Measurements from ENCODE around the gene SRP9.
"Not testable (repeated sequence)": the region's sequence is repeated elsewhere in the genome, so short reads cannot be mapped to it uniquely, and the experiment has no call there.

Gene SRP9

DNA sequence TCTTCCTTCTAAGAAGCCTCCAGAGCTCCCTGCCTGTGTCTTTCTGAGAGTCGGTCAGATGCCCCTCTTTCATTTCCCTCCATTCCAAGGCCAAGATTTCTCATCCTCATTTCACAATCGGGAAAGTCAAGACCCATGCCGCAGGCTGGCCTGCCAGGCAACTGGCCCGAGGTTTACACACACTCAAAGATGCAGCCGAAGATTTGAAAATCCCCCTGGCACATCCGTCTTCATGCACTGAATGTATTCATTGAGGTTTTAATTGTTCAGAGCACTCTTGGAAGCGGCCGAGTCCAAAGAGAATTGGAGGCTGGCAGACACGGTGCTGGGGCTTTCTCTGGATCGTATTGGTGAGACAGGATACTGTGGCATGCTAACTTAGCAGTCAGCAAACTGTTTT is 29.1 kb upstream of the SRP9 start:
- Mint-ChIP-seq H3K4me1 (ENCODE audit: low read depth) (no peaks in the 10 kb centered on the region), H3K36me3 (ENCODE audit: low read depth) (no peaks in the 10 kb centered on the region), H3K27ac (no peak overlapping the region), H3K27me3 (ENCODE audit: low read depth) (peaks cover 3% of the 10 kb centered on the region), H3K4me3 (no peak overlapping the region), H3K9me3 (no peaks in the 10 kb centered on the region)
- DNase-seq (ENCODE audit: low spot score): no peak

DNA sequence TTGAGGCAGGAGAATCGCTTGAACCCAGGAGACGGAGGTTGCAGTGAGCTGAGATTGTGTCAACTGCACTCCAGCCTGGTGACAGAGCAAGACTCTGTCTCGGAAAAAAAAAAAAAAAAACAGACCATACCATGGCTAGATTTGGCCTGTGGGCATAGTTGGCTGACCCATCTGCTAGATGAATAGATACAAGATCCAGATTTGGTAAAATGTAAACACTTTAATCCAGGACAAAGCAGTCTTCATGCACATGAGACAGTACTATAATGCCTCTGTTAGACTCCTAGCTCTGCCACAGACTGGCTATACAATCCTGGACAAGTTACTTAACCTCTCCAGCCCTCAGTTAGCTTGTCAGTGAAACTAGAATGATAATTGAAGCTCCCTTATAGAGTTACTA is 27.9 kb upstream of the SRP9 start:
- Mint-ChIP-seq H3K27ac (no peak overlapping the region), H3K9me3 (no peaks in the 10 kb centered on the region), H3K27me3 (ENCODE audit: low read depth) (peaks cover 5% of the 10 kb centered on the region), H3K36me3 (ENCODE audit: low read depth) (no peaks in the 10 kb centered on the region), H3K4me3 (no peak overlapping the region), H3K4me1 (ENCODE audit: low read depth) (no peaks in the 10 kb centered on the region)
- no peak for DNase-seq (ENCODE audit: low spot score)

DNA sequence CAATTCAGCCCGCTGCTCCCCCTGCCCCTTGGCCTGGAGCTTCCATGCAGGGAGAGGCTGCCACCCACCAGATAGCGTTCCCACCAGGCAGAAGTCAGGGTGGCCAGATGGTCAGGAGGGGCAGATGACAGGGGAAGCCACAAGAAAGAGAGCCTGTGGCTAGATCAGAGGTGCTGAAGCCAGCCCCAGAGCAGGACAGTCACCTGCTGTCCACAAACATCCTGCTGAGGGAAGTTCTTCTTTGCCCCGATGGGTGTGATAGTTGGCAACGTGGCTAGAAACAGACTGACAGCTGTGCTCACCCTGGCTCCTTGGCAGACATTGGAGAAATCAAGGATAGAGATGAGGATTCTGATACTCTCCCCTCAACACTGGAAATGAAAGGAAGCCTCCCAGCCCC is 27.2 kb upstream of the SRP9 start:
- H3K27me3 Mint-ChIP-seq (ENCODE audit: low read depth): peaks cover 5% of the 10 kb centered on the region
- no peaks in the 10 kb centered on the region for H3K36me3 Mint-ChIP-seq (ENCODE audit: low read depth)
- H3K9me3 Mint-ChIP-seq: no peaks in the 10 kb centered on the region
- no peak overlapping the region for H3K27ac Mint-ChIP-seq
- no peak for DNase-seq (ENCODE audit: low spot score)
- H3K4me1 Mint-ChIP-seq (ENCODE audit: low read depth): no peaks in the 10 kb centered on the region
- no peak overlapping the region for H3K4me3 Mint-ChIP-seq

DNA sequence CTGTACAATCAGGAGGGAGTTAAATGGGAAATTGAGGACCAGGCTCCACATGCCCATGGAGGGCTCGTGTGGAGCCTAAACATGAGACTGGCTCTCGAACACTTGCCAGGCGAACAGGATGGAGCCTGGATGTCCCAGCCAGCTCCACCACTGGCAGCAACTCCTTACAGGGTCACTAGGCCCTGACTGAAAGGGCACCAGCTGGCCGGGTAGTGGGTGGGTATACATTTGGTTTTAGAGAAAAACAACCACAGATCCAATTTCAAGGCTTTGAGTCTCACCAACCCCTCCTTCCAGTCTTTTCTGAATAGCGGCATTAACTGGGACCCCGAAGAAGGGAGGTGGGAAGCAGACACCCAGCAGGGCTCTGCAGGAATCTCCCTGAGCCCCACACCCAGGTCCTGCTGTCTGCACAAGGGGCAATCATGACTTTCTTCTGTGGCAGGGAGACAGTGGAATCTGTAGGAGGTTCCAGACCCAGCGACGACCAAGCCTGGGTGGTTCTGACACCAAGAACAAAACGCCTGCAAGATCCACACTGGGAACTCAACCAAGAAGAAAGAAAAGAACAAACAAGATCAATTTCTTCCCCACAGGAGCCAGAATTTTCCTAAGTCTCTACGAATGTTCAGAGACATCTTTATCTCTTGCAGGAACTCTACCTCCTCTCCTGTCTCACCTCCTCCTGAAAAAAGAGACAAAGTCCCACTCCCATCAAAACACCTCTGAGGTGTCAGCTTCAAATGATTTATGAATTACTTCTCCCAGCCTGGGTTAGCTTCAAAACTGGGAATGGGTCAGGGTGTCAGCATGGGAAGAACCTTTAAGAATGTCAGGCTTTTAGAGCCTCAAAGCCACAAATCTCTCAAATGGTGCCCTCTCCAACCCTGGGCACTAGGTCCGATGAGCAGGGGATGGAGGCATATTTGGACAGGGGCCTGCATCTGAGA is 26.5 kb upstream of the SRP9 start:
- Mint-ChIP-seq H3K4me3 (no peak overlapping the region), H3K36me3 (ENCODE audit: low read depth) (no peaks in the 10 kb centered on the region), H3K27ac (no peak overlapping the region), H3K4me1 (ENCODE audit: low read depth) (no peaks in the 10 kb centered on the region), H3K9me3 (no peaks in the 10 kb centered on the region), H3K27me3 (ENCODE audit: low read depth) (peaks cover 5% of the 10 kb centered on the region)
- DNase-seq (ENCODE audit: low spot score): no peak

DNA sequence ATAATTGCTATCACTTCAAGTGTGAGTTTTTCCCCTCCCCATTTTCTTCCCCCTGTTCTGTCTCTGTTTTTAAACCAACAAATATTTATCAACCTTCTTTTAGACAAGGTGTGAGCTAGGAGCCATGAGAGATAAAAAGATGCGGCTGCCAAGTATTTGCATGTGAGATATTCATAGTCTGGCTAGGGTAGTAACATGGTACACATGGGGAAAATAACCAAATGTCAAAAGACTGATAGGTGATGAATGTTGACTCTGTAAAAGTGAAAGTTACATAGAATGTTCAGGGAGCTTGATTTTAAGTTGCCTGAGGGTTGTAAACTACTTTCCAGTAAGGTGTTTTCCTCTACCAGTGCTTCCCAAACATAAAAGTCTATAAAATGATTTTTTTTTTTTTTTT is 25.4 kb upstream of the SRP9 start:
- H3K4me3 Mint-ChIP-seq: no peak overlapping the region
- no peak for DNase-seq (ENCODE audit: low spot score)

DNA sequence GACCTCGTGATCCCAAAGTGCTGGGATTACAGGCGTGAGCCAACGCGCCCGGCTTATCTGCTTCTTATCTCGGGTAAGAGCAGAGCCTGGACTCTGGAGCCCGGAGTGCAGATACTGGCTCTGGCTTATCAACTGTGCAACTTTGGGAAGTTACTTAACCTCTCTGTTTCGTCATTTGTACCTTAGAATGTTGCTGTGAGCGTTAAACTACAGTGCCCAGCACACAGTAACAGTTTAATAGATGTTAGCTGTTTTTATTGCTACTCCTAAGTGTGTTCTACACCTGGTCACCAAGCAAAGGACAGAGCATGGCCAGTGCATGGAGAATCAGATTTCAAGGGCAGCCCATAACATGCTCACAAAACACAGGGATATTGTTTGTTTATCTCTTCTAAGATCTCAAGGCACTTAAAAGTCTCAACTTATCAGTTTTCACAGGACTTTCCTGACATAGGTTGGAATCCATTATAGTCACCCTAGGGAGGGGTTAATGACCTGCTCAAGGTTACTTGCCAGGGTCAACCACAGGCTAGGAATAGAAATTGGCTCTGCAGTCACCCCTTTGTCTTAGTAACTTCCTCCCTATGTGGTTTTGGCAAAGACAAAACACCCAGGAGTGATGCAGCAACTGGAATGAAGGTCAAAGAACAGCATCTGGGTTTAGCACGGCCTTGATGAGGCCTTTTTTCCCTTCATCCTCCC is 22.5 kb upstream of the SRP9 start:
- H3K4me1 Mint-ChIP-seq (ENCODE audit: low read depth): no peaks in the 10 kb centered on the region
- no peak overlapping the region for H3K4me3 Mint-ChIP-seq
- no peaks in the 10 kb centered on the region for H3K36me3 Mint-ChIP-seq (ENCODE audit: low read depth)
- DNase-seq (ENCODE audit: low spot score): no peak
- H3K9me3 Mint-ChIP-seq: no peaks in the 10 kb centered on the region
- H3K27ac Mint-ChIP-seq: no peak overlapping the region
- peaks cover 8% of the 10 kb centered on the region for H3K27me3 Mint-ChIP-seq (ENCODE audit: low read depth)

More for the DNA sequence above, 25.4 kb upstream of the SRP9 start:
- no peaks in the 10 kb centered on the region for H3K4me1 Mint-ChIP-seq (ENCODE audit: low read depth)
- peaks cover 5% of the 10 kb centered on the region for H3K27me3 Mint-ChIP-seq (ENCODE audit: low read depth)
- H3K27ac Mint-ChIP-seq: no peak overlapping the region
- no peaks in the 10 kb centered on the region for H3K9me3 Mint-ChIP-seq
- H3K36me3 Mint-ChIP-seq (ENCODE audit: low read depth): no peaks in the 10 kb centered on the region

DNA sequence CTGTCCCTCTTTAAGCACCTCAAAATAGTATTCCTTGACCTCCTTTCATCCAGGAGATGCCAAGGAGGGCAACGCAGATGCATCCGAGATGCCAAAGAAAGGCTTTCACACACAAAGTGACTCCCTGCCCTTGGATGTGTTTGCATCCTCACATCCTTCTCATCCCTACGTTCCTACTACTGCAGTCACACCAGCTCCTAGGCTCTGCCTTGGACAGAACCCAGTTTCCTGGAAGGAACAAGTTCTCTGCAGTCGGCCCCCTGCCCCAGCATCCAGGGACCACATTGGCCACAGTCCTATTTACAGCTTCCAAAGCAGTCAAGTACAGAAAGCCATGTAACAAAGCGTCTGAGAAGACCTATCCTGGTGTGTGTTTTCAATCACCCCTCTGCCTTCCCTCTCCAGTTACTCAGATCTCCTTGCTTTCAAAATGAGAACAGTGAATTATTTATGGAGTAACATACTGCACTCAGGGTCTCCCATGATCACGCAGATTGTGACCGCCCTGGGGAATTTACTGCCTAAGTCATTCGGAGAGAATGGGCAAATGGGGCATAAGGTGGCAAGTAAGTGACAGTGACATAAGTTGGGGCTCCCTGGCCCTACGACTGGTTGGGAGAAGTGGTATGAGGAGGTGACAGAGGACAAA is 21.8 kb upstream of the SRP9 start:
- Mint-ChIP-seq H3K9me3 (no peaks in the 10 kb centered on the region), H3K27ac (no peak overlapping the region), H3K4me1 (ENCODE audit: low read depth) (no peaks in the 10 kb centered on the region), H3K36me3 (ENCODE audit: low read depth) (no peaks in the 10 kb centered on the region), H3K4me3 (no peak overlapping the region), H3K27me3 (ENCODE audit: low read depth) (peaks cover 8% of the 10 kb centered on the region)
- no peak for DNase-seq (ENCODE audit: low spot score)

DNA sequence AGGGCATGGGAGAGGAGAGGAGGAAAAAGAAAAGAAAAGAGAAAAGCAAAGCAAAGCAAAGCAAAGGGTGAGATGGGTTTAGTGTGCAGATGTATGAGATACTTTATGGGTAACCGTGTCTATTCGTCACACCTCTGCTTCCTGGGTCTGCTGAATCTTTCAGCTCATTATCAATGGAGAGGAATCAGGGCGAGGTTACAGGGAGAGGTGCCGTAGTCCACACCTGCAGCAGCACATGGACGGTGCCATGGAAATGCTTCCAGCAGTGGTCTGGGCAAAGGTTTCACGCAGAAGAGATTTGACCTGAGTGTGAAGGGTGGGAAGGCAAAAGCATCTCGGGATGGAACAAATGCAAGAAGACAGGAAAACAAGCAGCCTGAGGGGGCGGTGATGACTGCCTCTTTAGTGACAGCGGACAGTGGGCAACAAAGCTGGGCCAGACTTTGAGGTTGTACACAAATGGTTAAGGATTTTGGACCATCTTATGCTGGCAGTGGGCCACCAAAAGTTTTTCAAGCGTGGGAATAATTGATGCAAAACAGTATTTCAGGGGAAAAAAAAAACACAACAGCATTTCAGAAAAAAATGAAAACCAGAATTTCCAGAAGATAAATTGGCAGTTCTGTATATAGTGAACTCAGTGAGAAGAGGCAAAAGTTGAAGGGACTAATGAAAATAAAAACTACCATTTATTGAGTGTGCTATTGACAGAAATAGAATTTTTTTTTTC is 19.5 kb upstream of the SRP9 start:
- no peaks in the 10 kb centered on the region for H3K9me3 Mint-ChIP-seq
- no peak overlapping the region for H3K4me3 Mint-ChIP-seq
- no peaks in the 10 kb centered on the region for H3K36me3 Mint-ChIP-seq (ENCODE audit: low read depth)
- no peak overlapping the region for H3K27ac Mint-ChIP-seq
- H3K4me1 Mint-ChIP-seq (ENCODE audit: low read depth): no peaks in the 10 kb centered on the region
- no peak for DNase-seq (ENCODE audit: low spot score)
- peaks cover 5% of the 10 kb centered on the region for H3K27me3 Mint-ChIP-seq (ENCODE audit: low read depth)

DNA sequence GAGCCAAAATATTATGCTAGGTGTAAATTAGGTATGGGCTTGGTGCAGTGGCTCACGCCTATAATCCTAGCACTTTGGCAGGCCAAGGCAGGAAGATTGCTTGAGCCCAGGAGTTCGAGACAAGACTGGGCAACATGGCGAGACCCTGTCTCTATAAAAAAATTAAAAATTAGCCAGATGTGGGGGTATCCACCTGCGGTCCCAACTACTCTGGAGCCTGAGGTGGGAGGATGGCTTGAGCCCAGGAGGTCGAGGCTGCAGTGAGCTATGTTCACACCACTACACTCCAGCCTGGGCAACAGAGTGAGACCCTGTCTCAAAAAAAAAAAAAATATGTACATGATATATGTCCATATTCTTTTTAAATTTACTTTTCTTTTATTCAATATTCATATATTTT is 17.7 kb upstream of the SRP9 start:
- not testable (repeated sequence) for H3K36me3 Mint-ChIP-seq (ENCODE audit: low read depth); DNase-seq (ENCODE audit: low spot score); H3K4me3 Mint-ChIP-seq; H3K4me1 Mint-ChIP-seq (ENCODE audit: low read depth); H3K27me3 Mint-ChIP-seq (ENCODE audit: low read depth); H3K27ac Mint-ChIP-seq; H3K9me3 Mint-ChIP-seq

DNA sequence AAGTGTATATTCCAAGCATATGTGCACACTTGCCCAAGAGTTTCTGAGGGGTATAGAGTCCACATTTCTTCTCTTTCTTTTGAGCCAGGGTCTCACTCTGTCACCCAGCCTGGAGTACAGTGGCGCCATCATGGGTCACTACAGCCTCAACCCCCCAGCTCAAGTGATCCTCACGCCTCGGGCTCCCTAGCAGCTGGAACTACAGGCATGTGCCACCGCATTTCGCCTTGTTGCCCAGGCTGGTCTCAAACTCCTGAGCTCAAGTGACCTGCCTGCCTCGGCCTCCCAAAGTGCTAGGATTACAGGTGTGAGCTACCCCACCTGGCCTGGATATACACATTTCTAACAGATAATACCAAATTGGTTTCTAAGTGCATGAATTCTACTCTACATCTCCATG is 17.1 kb upstream of the SRP9 start:
- Mint-ChIP-seq H3K4me1 (ENCODE audit: low read depth) (no peaks in the 10 kb centered on the region), H3K9me3 (no peaks in the 10 kb centered on the region), H3K27ac (no peak overlapping the region), H3K36me3 (ENCODE audit: low read depth) (no peaks in the 10 kb centered on the region), H3K4me3 (no peak overlapping the region), H3K27me3 (ENCODE audit: low read depth) (peaks cover 3% of the 10 kb centered on the region)
- DNase-seq (ENCODE audit: low spot score): no peak

DNA sequence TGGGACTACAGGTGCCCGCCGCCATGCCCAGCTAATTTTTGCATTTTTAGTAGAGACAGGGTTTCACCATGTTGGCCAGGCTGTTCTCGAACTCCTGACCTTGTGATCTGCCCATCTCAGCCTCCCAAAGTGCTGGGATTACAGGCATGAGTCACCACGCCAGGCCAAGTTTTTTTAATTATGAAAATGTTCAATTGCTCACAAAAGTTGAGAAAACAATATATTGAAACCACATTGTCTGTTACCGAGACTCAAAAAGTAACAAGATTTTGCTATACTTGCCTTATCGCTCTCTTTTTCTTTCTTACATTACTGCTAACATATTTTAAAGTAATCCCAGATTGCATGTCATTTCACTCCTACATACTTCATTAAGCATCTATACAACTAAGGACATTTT is 16.2 kb upstream of the SRP9 start:
- H3K27me3 Mint-ChIP-seq (ENCODE audit: low read depth); H3K36me3 Mint-ChIP-seq (ENCODE audit: low read depth); H3K9me3 Mint-ChIP-seq; DNase-seq (ENCODE audit: low spot score); H3K27ac Mint-ChIP-seq; H3K4me1 Mint-ChIP-seq (ENCODE audit: low read depth); H3K4me3 Mint-ChIP-seq: not testable (repeated sequence)

DNA sequence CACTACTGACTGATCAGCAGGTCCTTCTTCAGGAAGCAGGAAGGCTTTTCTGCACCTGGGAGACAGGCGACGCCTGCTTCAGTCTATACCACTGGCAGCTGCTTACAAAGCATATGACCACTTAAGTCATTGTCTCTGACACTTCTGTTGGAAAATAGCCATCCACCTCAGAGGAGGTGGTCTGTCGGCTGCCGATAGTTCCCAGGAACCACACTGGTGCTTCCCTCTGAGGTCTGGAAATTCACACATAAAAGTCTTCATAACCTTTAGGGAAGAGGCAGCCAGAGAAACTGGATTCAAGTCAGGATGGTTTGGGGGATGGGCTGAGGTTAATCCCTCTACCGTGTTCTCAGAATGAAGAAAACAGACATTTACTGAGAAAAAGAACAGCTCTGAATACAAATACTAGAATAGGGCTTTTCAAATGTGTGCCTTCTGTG is 15.6 kb upstream of the SRP9 start:
- no peak overlapping the region for H3K27ac Mint-ChIP-seq
- no peak overlapping the region for H3K4me3 Mint-ChIP-seq
- H3K4me1 Mint-ChIP-seq (ENCODE audit: low read depth): no peaks in the 10 kb centered on the region

DNA sequence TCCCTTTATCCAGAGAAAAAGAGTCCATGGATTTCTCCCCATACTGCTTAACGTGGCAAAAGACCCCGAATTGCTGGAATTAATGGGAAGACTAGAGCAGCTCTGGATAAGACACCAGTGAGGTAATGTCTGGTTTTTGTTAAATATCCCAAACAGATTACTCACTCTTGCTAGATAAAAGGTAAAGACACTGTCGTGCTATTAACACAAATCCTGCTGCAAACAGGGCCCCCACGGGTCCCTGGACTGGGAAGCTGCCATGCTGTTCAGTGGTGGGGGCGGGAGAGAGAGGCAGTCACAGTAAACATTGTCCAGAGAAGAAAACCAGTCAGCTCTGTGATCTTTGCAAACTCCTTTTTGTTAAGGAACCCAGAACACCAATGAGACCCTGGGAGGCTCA is 15.2 kb upstream of the SRP9 start:
- DNase-seq (ENCODE audit: low spot score): no peak
- H3K9me3 Mint-ChIP-seq: no peaks in the 10 kb centered on the region
- H3K4me1 Mint-ChIP-seq (ENCODE audit: low read depth): no peaks in the 10 kb centered on the region
- no peaks in the 10 kb centered on the region for H3K36me3 Mint-ChIP-seq (ENCODE audit: low read depth)
- H3K4me3 Mint-ChIP-seq: no peak overlapping the region
- peaks cover 3% of the 10 kb centered on the region for H3K27me3 Mint-ChIP-seq (ENCODE audit: low read depth)
- no peak overlapping the region for H3K27ac Mint-ChIP-seq

More for the DNA sequence above, 15.6 kb upstream of the SRP9 start:
- no peaks in the 10 kb centered on the region for H3K9me3 Mint-ChIP-seq
- H3K27me3 Mint-ChIP-seq (ENCODE audit: low read depth): peaks cover 3% of the 10 kb centered on the region
- DNase-seq (ENCODE audit: low spot score): no peak
- H3K36me3 Mint-ChIP-seq (ENCODE audit: low read depth): no peaks in the 10 kb centered on the region
